GM19463 (cell line): Measurements from ENCODE around the gene DNAJC12.
"Not testable (repeated sequence)": the region's sequence is repeated elsewhere in the genome, so short reads cannot be mapped to it uniquely, and the experiment has no call there.

Experiments used
- ATAC-seq: cut with Tn5 transposase; IDR thresholded peaks from one replicate; pipeline ENCODE4 v1.9.1; 2021; ENCODE audit warnings: mild to moderate bottlenecking, moderate library complexity; ENCODE audit not compliant: unreplicated experiment

DNAJC12 gene

GRCh38 chr10:67794256-67794655 is 43.7 kb downstream of the DNAJC12 start:
- no peak for ATAC-seq

DNA sequence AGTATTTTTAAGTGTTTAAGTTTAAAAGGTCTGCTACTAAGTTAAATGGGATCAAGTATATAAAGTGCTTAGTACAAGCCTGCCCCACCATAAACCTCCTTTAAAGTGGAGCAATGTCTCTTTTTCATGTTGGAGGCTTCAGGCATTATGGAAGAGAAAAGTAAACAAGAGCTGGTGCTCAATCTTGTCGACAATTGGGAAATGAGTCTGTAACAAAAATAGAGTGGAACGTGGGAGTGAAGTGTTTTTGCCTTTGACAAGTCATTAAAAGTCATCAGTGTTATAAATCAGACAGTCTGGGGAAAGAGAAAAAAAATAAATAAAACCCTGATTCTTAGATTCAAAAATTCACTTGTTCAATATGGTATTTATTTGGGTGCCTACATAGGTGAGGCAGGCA is 44.7 kb downstream of the DNAJC12 start:
- no peak for ATAC-seq

GRCh38 chr10:67792653-67793052 is 45.3 kb downstream of the DNAJC12 start:
- ATAC-seq = no peak

DNA sequence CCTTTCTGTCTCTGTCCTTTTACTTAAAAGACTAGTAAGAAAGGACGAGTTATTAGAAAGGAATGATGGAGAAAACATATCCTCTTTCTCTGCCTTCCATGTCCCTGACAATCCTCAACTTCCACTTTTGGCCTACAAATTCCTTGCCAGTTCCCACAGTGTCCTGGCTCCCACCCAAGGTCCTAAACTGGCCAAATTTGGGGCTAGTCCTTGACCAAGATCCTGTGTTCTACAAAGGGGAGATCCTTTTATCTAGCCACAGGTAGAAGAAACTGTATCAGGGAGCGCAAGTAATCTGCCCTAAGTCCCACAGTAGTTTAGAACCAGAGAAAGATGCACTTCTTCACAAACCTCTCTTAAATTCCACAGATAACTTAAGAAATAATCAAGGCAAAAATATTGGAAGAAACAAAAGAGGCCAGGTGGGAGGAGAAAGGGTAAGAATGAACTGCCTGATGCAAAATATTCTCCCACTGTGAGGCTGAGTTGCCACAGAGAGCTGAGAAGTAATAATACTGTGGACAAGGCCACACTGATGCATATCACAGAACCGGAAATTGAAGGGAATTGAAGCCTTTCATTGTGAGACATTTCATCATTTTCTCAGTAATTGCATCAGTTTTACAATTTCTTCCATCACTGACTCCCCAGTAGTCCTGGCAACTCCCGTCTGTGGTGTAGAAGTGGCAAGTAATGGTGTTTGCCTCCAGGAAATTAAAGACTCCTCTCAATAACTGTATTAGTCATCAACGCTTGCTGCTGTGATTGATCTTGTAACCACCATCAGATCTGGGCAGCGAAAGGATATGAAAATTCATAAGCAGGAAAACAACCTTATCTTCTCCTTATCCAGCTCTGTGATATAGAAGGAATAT is 47.2 kb downstream of the DNAJC12 start:
- ATAC-seq = peak; percentile 47

DNA sequence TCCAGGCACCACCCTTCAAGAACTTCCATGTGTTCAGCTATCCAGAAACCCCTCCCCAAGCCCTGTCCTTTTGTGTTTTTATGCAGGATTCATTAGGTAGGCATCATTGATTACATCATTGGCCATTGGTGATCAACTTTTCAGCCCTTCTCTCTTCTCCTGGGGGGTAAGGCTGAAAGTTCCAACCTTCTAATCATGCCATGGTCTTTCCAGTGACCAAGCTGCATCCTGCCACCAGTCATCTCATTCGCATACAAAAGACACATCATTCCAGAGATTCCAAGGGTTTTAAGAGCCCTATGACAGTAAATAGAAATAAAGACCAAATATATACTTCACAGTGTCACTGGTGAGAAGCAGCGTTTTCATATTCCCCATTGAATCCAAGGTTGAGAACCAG is 48.2 kb downstream of the DNAJC12 start:
- ATAC-seq = no peak

- peak; percentile 62 for ATAC-seq
Measured at GRCh38 chr10:67788028-67788886, 49.7 kb downstream of the DNAJC12 start.

GRCh38 chr10:67785098-67785497 is 52.9 kb downstream of the DNAJC12 start:
- ATAC-seq = no peak

DNA sequence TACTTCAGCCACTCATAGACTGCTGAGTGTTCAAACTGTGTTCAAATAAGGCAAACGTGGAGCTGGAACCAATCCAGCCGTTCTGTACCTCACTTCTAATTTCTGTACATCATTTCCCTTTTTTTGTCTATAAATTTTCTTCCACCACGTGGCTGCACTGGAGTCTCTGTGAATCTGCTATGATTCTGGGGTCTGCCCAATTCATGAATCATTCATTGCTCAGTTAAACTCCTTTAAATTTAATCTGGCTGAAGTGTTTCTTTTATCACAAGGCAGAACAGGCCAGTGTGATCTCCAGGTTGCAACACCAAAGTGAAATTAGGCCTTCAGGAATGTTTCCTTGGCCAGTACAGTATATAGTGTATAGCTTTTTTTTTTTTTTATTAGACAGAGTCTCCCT is 53.5 kb downstream of the DNAJC12 start:
- no peak for ATAC-seq

DNA sequence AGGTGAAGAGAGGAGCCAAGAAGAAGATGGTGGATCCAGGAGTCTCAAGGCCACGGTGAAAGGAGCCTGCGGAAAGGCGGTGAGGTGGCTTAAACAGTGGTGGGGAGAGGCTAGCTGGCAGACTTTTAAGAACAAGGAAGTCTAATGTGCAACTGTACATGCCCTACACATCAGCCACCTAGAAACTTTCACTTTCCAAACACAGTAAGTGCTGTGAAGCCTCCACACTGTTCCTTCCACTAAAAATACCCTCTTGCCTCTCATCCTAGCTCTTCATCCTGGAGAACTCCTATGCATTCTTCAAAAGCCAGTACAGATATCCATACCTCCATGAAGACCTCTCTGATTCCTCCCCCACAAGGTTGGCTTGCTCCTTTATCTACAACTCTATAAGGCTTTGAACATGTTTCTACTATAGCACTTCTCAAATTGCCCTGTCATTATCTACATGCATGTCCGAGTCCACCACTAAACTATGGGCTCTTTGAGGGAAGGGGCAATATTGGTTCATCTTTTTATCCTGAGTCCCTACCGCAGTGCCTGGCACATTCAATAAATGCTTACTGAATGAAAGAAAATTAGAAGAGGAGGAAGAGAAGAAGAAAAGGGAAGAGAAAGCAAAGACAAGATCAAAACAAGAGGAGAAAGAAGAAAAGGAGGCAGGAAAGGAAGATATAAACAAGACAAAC is 54.2 kb downstream of the DNAJC12 start:
- peak; percentile 37 for ATAC-seq

DNA sequence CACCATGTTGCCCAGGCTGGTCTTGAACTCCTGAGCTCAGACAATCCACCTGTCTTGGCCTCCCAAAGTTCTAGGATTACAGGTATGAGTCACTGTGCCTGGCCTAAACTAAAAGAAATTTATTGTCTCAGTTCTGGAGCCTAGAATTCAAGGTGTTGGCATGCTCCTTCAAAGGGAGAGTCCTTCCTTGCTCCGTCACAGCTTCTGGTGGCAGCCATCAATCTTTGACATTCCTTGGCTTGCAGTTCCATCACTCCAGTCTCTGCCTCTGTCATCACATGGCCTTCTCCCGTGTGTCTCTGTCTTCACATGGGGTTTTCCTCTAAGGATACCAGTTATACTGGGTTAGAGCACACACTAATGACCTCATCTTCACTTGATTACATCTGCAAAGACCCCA is 55.5 kb downstream of the DNAJC12 start:
- no peak for ATAC-seq

- peak; percentile 82 for ATAC-seq
Measured at GRCh38 chr10:67780759-67781538, 57.0 kb downstream of the DNAJC12 start.

- ATAC-seq = not testable (repeated sequence)
Measured at GRCh38 chr10:67780204-67780621, 57.8 kb downstream of the DNAJC12 start.

DNA sequence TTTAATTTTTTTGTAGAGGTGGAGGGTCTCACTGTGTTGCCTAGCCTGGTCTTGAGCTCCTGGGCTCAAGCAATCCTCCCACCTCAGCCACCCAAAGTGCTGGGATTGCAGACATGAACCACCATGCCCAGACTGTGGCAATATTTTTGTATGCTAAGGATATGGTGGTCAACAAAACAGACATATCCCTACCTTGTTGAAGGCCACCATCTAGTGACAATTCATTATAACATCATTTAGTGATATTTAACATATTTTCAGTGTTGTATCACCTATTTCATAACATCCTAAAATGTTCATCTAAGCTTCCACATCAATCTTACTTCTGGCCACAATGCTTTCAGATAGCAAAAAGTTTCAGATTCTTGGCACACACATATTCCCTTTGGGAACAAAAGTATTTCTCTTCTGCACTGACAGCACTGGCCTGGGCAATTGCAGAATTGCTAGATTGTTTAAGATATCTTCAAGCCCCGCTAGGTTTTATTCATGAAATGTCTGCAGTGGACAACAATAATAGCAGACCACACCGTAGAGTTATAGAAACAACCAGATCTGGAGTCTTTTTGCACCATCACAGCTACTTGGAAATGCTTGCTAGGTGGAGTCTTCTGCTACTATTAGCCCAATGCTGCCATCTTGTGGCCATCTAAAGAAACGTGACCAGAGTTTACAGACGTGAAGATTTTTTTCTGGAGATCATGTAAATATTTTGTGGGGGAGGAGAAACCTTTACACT is 58.4 kb downstream of the DNAJC12 start:
- peak; percentile 28 for ATAC-seq

DNA sequence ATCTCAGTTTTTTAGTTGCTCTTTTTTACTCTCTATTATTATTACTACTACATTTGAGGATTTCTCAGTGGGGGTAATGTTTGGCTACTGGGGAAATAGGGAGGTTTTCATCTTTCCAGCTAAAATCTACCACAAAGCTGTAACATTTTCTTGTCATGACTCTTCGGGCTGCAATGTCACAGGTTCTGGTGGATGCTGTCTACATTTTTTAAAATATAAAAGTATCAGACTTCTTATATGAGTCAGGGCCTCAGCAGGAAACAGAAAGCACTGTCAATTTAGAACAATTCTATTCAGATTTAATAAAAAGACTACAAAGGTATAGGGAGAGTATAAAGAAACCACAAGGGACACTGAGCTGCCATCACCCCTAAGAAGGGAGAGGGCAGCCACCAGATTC is 61.6 kb downstream of the DNAJC12 start:
- no peak for ATAC-seq

GRCh38 chr10:67775279-67775678 is 62.7 kb downstream of the DNAJC12 start:
- ATAC-seq = no peak

- peak; percentile 88 for ATAC-seq
Measured at GRCh38 chr10:67772894-67773511, 65.0 kb downstream of the DNAJC12 start.

- no peak for ATAC-seq
Measured at GRCh38 chr10:67772151-67772550, 65.8 kb downstream of the DNAJC12 start.

DNA sequence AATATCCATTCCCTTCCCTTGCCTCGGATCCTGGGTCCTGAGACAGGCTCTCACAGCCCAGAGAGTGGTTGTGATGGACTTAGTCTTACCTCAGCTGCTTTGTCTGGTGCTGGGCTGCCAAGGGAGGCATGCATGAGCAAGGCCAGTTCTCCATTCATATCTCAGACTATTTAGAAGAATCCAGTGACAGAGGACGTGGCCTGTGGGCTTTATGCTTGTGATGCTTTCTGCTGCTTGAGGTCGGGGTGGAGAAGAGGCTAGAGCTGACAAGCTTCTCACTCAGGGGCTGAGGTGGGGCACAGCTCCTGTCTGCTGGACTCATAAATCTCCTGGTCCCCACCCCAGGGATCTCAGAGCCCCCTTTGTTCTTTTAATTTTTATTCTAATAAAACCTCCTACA is 66.8 kb downstream of the DNAJC12 start:
- ATAC-seq = peak; percentile 1

DNA sequence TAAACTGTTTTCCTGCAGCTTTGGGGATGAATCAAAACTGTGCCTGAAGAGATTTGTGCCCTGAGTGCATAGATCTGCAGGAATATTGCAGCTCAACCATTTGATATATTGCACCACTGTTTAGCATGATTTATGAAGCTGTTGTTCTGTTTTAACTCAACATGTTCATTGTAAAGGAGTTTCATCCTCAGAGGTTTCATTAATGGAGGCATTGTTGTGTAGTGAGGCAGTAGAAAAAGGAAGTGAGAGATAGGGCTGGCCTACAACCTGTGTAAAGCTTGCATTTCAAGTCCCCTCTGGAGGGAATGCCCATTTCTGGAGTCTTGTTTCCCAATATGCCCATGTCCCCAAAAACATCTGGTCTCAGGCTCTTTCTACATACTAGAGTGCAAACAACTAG is 67.5 kb downstream of the DNAJC12 start:
- peak; percentile 64 for ATAC-seq
